PC-3 (cell line): ENCODE results near the gene TJAP1.

ENCODE experiments used
- CTCF ChIP-seq: fragments of 300-600 bp; sonication (generic); conservative IDR thresholded peaks from 2 replicates; pipeline ENCODE4 v1.5.1; 2017; ENCODE audit warnings: antibody characterized with exemption, low read depth, mild to moderate bottlenecking, low read length
- EZH2phosphoT487 ChIP-seq: fragments of 300-600 bp; sonication (generic); IDR thresholded peaks from 2 replicates; pipeline ENCODE4 v1.6.1; 2018; ENCODE audit warnings: mild to moderate bottlenecking, antibody characterized with exemption, low read length, borderline replicate concordance

- TF ChIP-seq CTCF (no peak), EZH2phosphoT487 (no peak)
Observed at GRCh38 chr6:43460032-43460431, 17.3 kb upstream of the TJAP1 start.
